IPS DF 6.9 (cell line): ENCODE results near the gene HNF1A.

Source experiments
- DNase-seq: peaks from one replicate; pipeline ENCODE4 v3.0.0-alpha.2; 2013; ENCODE audit warnings: low read depth, low spot score
- H3K27ac ChIP-seq: one replicate; pipeline ENCODE4 v1.5.1; 2013; ENCODE audit warnings: low read length, control low read depth
- H3K27me3 ChIP-seq: 2 replicates; pipeline ENCODE4 v1.6.1; 2013; ENCODE audit warnings: mild to moderate bottlenecking, low read length; ENCODE audit not compliant: control insufficient read depth, insufficient read depth
- H3K36me3 ChIP-seq: 2 replicates; pipeline ENCODE4 v1.6.1; 2013; ENCODE audit warnings: low read length; ENCODE audit not compliant: control insufficient read depth, insufficient read depth
- H3K4me1 ChIP-seq: 2 replicates; pipeline ENCODE4 v1.6.1; 2013; ENCODE audit warnings: low read length; ENCODE audit not compliant: control insufficient read depth, insufficient read depth
- H3K4me3 ChIP-seq: 2 replicates; pipeline ENCODE4 v1.5.1; 2013; ENCODE audit warnings: mild to moderate bottlenecking, low read length
- H3K9me3 ChIP-seq: 2 replicates; pipeline ENCODE4 v1.6.1; 2013; ENCODE audit warnings: low read length, inconsistent platforms; ENCODE audit not compliant: control insufficient read depth, insufficient read depth
- WGBS: extraction: QIAGEN DNeasy Blood & Tissue Kit; methylation state at CpG from one replicate; pipeline ENCODE4 v1.1.7; 2013; ENCODE audit warnings: mixed read lengths, missing lambda C conversion rate; ENCODE audit not compliant: insufficient read length, insufficient coverage; 5-methylcytosine and 5-hydroxymethylcytosine counted together

Gene HNF1A

GRCh38 chr12:120998435-120998834 is 20.1 kb downstream of the HNF1A start:
- no CpG with 5 or more reads among the region's 3 CpGs for WGBS
- Histone ChIP-seq H3K4me1 (peaks cover 3% of the 10 kb centered on the region; the same call in 1 of the 2 replicates), H3K27ac (no peak overlapping the region), H3K9me3 (no peaks in the 10 kb centered on the region), H3K4me3 (no peak overlapping the region), H3K27me3 (no peaks in the 10 kb centered on the region), H3K36me3 (peaks cover 2% of the 10 kb centered on the region; the same call in 1 of the 2 replicates)
- DNase-seq = no peak

- Histone ChIP-seq H3K36me3 (peaks cover 9% of the 10 kb centered on the region), H3K4me3 (no peak overlapping the region; the same call in 1 of the 2 replicates), H3K27ac (no peak overlapping the region), H3K9me3 (no peaks in the 10 kb centered on the region), H3K27me3 (no peaks in the 10 kb centered on the region), H3K4me1 (peaks cover 3% of the 10 kb centered on the region; the same call in 1 of the 2 replicates)
- DNase-seq = no peak
- no CpG with 5 or more reads among the region's 23 CpGs for WGBS
These were observed 21.1 kb downstream of the HNF1A start for GRCh38 chr12:120999191-121000120.

- peaks cover 13% of the 10 kb centered on the region for H3K36me3 ChIP-seq
- no peaks in the 10 kb centered on the region for H3K27me3 ChIP-seq
- peaks cover 3% of the 10 kb centered on the region; the same call in 1 of the 2 replicates for H3K4me1 ChIP-seq
- WGBS = no CpG with 5 or more reads among the region's 11 CpGs
- no peak overlapping the region for H3K27ac ChIP-seq
- no peak overlapping the region for H3K4me3 ChIP-seq
- no peak for DNase-seq
- no peaks in the 10 kb centered on the region for H3K9me3 ChIP-seq
These were observed 22.2 kb downstream of the HNF1A start for GRCh38 chr12:121000530-121000929.

- Histone ChIP-seq H3K27ac (no peak overlapping the region), H3K36me3 (peaks cover 13% of the 10 kb centered on the region)
- no CpG with 5 or more reads among the region's 11 CpGs for WGBS
These were observed 22.7 kb downstream of the HNF1A start for GRCh38 chr12:121001060-121001459.

GRCh38 chr12:121001841-121002483 is 23.6 kb downstream of the HNF1A start:
- H3K4me1 ChIP-seq = peaks cover 3% of the 10 kb centered on the region; the same call in 1 of the 2 replicates
- no peaks in the 10 kb centered on the region for H3K27me3 ChIP-seq
- no peak overlapping the region for H3K27ac ChIP-seq
- H3K36me3 ChIP-seq = peaks cover 13% of the 10 kb centered on the region
- no peak for DNase-seq
- no peak overlapping the region for H3K4me3 ChIP-seq
- H3K9me3 ChIP-seq = no peaks in the 10 kb centered on the region
- WGBS = no CpG with 5 or more reads among the region's 16 CpGs

More at GRCh38 chr12:121001060-121001459, 22.7 kb downstream of the HNF1A start:
- Histone ChIP-seq H3K9me3 (no peaks in the 10 kb centered on the region), H3K4me1 (peaks cover 3% of the 10 kb centered on the region; the same call in 1 of the 2 replicates), H3K27me3 (no peaks in the 10 kb centered on the region), H3K4me3 (no peak overlapping the region)
- no peak for DNase-seq

GRCh38 chr12:121003650-121004049 is 25.3 kb downstream of the HNF1A start:
- H3K27me3 ChIP-seq = no peaks in the 10 kb centered on the region
- H3K9me3 ChIP-seq = no peaks in the 10 kb centered on the region
- no peak overlapping the region for H3K27ac ChIP-seq
- H3K4me3 ChIP-seq = no peak overlapping the region
- no peak for DNase-seq
- peaks cover 19% of the 10 kb centered on the region for H3K36me3 ChIP-seq
- peaks cover 3% of the 10 kb centered on the region; the same call in 1 of the 2 replicates for H3K4me1 ChIP-seq
- no CpG with 5 or more reads among the region's 4 CpGs for WGBS

GRCh38 chr12:121004253-121004815 is 26.0 kb downstream of the HNF1A start:
- H3K9me3 ChIP-seq = no peaks in the 10 kb centered on the region
- WGBS = no CpG with 5 or more reads among the region's 16 CpGs
- no peak overlapping the region for H3K27ac ChIP-seq
- H3K36me3 ChIP-seq = peaks cover 21% of the 10 kb centered on the region
- no peak overlapping the region for H3K4me3 ChIP-seq
- no peaks in the 10 kb centered on the region for H3K27me3 ChIP-seq
- no peaks in the 10 kb centered on the region; the same call in 1 of the 2 replicates for H3K4me1 ChIP-seq
- DNase-seq = no peak

- no peak overlapping the region for H3K27ac ChIP-seq
- DNase-seq = no peak
- no peak overlapping the region for H3K4me3 ChIP-seq
- WGBS = no CpG with 5 or more reads among the region's 9 CpGs
- peaks cover 24% of the 10 kb centered on the region for H3K36me3 ChIP-seq
- H3K4me1 ChIP-seq = no peaks in the 10 kb centered on the region
- no peaks in the 10 kb centered on the region for H3K9me3 ChIP-seq
- no peaks in the 10 kb centered on the region for H3K27me3 ChIP-seq
These were observed 27.0 kb downstream of the HNF1A start for GRCh38 chr12:121005346-121005815.

- WGBS = no CpG with 5 or more reads among the region's 8 CpGs
- no peak for DNase-seq
- Histone ChIP-seq H3K4me1 (no peaks in the 10 kb centered on the region), H3K27me3 (no peaks in the 10 kb centered on the region), H3K4me3 (no peak overlapping the region), H3K36me3 (peaks cover 31% of the 10 kb centered on the region), H3K9me3 (no peaks in the 10 kb centered on the region), H3K27ac (no peak overlapping the region)
These were observed 30.2 kb downstream of the HNF1A start for GRCh38 chr12:121008347-121009098.
